GM18499 (cell line): ENCODE data around the gene DCLK2.
"Not testable (repeated sequence)": the region's sequence is repeated elsewhere in the genome, so short reads cannot be mapped to it uniquely, and the experiment has no call there.

Source experiments
- ATAC-seq: cut with Tn5 transposase; IDR thresholded peaks from one replicate; pipeline ENCODE4 v1.9.1; 2021; ENCODE audit warnings: moderate number of reproducible peaks; ENCODE audit not compliant: insufficient read depth, unreplicated experiment

Gene DCLK2

GRCh38 chr4:150142831-150143230, 64.6 kb downstream of the DCLK2 start:
- ATAC-seq: no peak

GRCh38 chr4:150145090-150145945, 67.1 kb downstream of the DCLK2 start:
- no peak for ATAC-seq

GRCh38 chr4:150145946-150146340, 67.7 kb downstream of the DCLK2 start:
- ATAC-seq: no peak

- ATAC-seq: no peak
Observed at GRCh38 chr4:150149381-150149780, 71.1 kb downstream of the DCLK2 start.

- no peak for ATAC-seq
Observed at GRCh38 chr4:150150629-150151062, 72.4 kb downstream of the DCLK2 start.

GRCh38 chr4:150152766-150153165, 74.5 kb downstream of the DCLK2 start:
- ATAC-seq: no peak

GRCh38 chr4:150155391-150155790, 77.1 kb downstream of the DCLK2 start:
- ATAC-seq: no peak

- no peak for ATAC-seq
Observed at GRCh38 chr4:150156543-150156942, 78.3 kb downstream of the DCLK2 start.

GRCh38 chr4:150158041-150158440, 79.8 kb downstream of the DCLK2 start:
- ATAC-seq: no peak

GRCh38 chr4:150160473-150160872, 82.2 kb downstream of the DCLK2 start:
- no peak for ATAC-seq

- no peak for ATAC-seq
Observed at GRCh38 chr4:150161109-150161508, 82.9 kb downstream of the DCLK2 start.

- not testable (repeated sequence) for ATAC-seq
Observed at GRCh38 chr4:150162020-150162419, 83.8 kb downstream of the DCLK2 start.

GRCh38 chr4:150164055-150164454, 85.8 kb downstream of the DCLK2 start:
- ATAC-seq: no peak

- no peak for ATAC-seq
Observed at GRCh38 chr4:150164956-150165629, 86.8 kb downstream of the DCLK2 start.

GRCh38 chr4:150167054-150167453, 88.8 kb downstream of the DCLK2 start:
- no peak for ATAC-seq

GRCh38 chr4:150173432-150173861, 95.2 kb downstream of the DCLK2 start:
- no peak for ATAC-seq

GRCh38 chr4:150173982-150174398, 95.7 kb downstream of the DCLK2 start:
- no peak for ATAC-seq

GRCh38 chr4:150176547-150176946, 98.3 kb downstream of the DCLK2 start:
- ATAC-seq: no peak

- ATAC-seq: no peak
Observed at GRCh38 chr4:150178161-150178560, 99.9 kb downstream of the DCLK2 start.

- no peak for ATAC-seq
Observed at GRCh38 chr4:150181536-150181935, 103.3 kb downstream of the DCLK2 start.

GRCh38 chr4:150182794-150183193, 104.5 kb downstream of the DCLK2 start:
- no peak for ATAC-seq
